Osteocyte (in vitro differentiated cells): ENCODE results near the gene AHCY. TPM values are rescaled to one million over a fixed set of nuclear protein-coding genes. Genes with fewer than 3 reads are reported as not detected.

Experiments
- DNase-seq: peaks from one replicate; pipeline ENCODE4 v3.0.0; 2021; ENCODE audit warnings: mixed read lengths; ENCODE audit not compliant: unreplicated experiment; ENCODE audit errors: extremely low spot score
- H3K27ac Mint-ChIP-seq: one replicate; pipeline ENCODE4 v1.8.0; 2021; ENCODE audit warnings: mild to moderate bottlenecking, mixed read lengths; ENCODE audit not compliant: unreplicated experiment
- H3K27me3 Mint-ChIP-seq: one replicate; pipeline ENCODE4 v1.8.0; 2021; ENCODE audit warnings: mixed read lengths; ENCODE audit not compliant: unreplicated experiment
- H3K36me3 Mint-ChIP-seq: one replicate; pipeline ENCODE4 v1.8.0; 2021; ENCODE audit warnings: mixed read lengths; ENCODE audit not compliant: unreplicated experiment
- H3K4me1 Mint-ChIP-seq: one replicate; pipeline ENCODE4 v1.8.0; 2021; ENCODE audit warnings: mixed read lengths; ENCODE audit not compliant: unreplicated experiment
- H3K4me3 Mint-ChIP-seq: one replicate; pipeline ENCODE4 v1.8.0; 2021; ENCODE audit warnings: mild to moderate bottlenecking, moderate library complexity, mixed read lengths; ENCODE audit not compliant: unreplicated experiment
- H3K9me3 Mint-ChIP-seq: one replicate; pipeline ENCODE4 v1.8.0; 2021; ENCODE audit warnings: mixed read lengths; ENCODE audit not compliant: unreplicated experiment
- CTCF ChIP-seq: fragments of 200-600 bp; sonication (generic); IDR thresholded peaks from 2 replicates; pipeline ENCODE4 v1.5.0; 2021; ENCODE audit warnings: antibody characterized with exemption, mild to moderate bottlenecking, moderate library complexity
- total RNA-seq: library from RNA; stranded (reverse); gene quantifications from 2 replicates; pipeline ENCODE4 v1.2.1, GENCODE V29; 2021

Gene AHCY
- total RNA-seq, 1 donor from 2014 or later = 110 TPM

DNA sequence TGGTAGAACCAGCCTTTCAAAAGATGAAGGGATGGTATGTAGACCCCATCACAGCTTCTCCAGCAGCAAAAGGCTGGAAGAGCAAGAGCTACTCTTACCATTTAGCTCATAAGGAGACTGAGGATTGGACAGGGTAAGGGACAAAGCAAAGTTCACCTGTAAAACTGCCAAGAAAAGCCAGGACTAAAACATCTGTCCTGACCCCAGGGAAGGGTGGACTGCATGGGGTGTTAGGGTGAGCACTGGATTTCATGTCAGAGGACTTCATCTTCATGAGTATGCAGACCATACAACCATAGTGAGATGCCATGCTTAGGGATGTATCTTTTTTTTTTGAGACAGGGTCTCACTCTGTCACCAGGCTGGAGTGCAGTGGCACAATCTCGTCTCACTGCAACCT, 19.3 kb downstream of the AHCY start:
- Mint-ChIP-seq H3K27me3 (no peaks in the 10 kb centered on the region), H3K27ac (no peak overlapping the region), H3K36me3 (peaks cover 40% of the 10 kb centered on the region), H3K9me3 (no peaks in the 10 kb centered on the region), H3K4me3 (no peak overlapping the region), H3K4me1 (no peaks in the 10 kb centered on the region)
- TF ChIP-seq CTCF = no peak
- DNase-seq = no peak

- no peaks in the 10 kb centered on the region for H3K9me3 Mint-ChIP-seq
- H3K27me3 Mint-ChIP-seq = no peaks in the 10 kb centered on the region
- no peak overlapping the region for H3K4me3 Mint-ChIP-seq
- no peak overlapping the region for H3K27ac Mint-ChIP-seq
- H3K4me1 Mint-ChIP-seq = no peaks in the 10 kb centered on the region
- TF ChIP-seq CTCF = no peak
- no peak for DNase-seq
- H3K36me3 Mint-ChIP-seq = peaks cover 37% of the 10 kb centered on the region
Observed at GRCh38 chr20:34282041-34282440, 21.1 kb downstream of the AHCY start.

- no peak for DNase-seq
- no peak for TF ChIP-seq CTCF
- H3K4me1 Mint-ChIP-seq = no peaks in the 10 kb centered on the region
- H3K4me3 Mint-ChIP-seq = no peak overlapping the region
- H3K36me3 Mint-ChIP-seq = peaks cover 33% of the 10 kb centered on the region
- H3K27me3 Mint-ChIP-seq = no peaks in the 10 kb centered on the region
- no peak overlapping the region for H3K27ac Mint-ChIP-seq
- no peaks in the 10 kb centered on the region for H3K9me3 Mint-ChIP-seq
Observed at GRCh38 chr20:34281177-34281576, 22.0 kb downstream of the AHCY start.

- H3K36me3 Mint-ChIP-seq = peaks cover 20% of the 10 kb centered on the region
- H3K4me3 Mint-ChIP-seq = no peak overlapping the region
- no peaks in the 10 kb centered on the region for H3K9me3 Mint-ChIP-seq
- TF ChIP-seq CTCF = no peak
- no peak overlapping the region for H3K27ac Mint-ChIP-seq
- DNase-seq = no peak
- peaks cover 17% of the 10 kb centered on the region for H3K4me1 Mint-ChIP-seq
- no peaks in the 10 kb centered on the region for H3K27me3 Mint-ChIP-seq
Observed at GRCh38 chr20:34274694-34275093, 28.5 kb downstream of the AHCY start.

- no peak for TF ChIP-seq CTCF
- DNase-seq = no peak
- Mint-ChIP-seq H3K27me3 (no peaks in the 10 kb centered on the region), H3K9me3 (no peaks in the 10 kb centered on the region), H3K27ac (no peak overlapping the region), H3K4me1 (peaks cover 17% of the 10 kb centered on the region), H3K4me3 (no peak overlapping the region), H3K36me3 (peaks cover 12% of the 10 kb centered on the region)
Observed at GRCh38 chr20:34271956-34272355, 31.2 kb downstream of the AHCY start.
